Caco-2 (cell line): ENCODE data around the gene TSPAN18. TPM values are rescaled to one million over a fixed set of nuclear protein-coding genes. Genes with fewer than 3 reads are reported as not detected.

ENCODE experiments used
- BruUV-seq: library from RNA; stranded (reverse); fragments of 400-500 nt; replicated peaks from 2 replicates; lab custom pipeline; 2021; lab: Mats Ljungman, UMichigan
- CTCF ChIA-PET: fragments of 300-600 bp; sonication (Branson Sonifier 250); formaldehyde crosslinking; loops from one replicate; lab custom pipeline; 2022; ENCODE audit warnings: antibody characterized with exemption; lab: Charles Lee
- POLR2A ChIA-PET: fragments of 300-600 bp; sonication (Branson Sonifier 250); formaldehyde crosslinking; loops from one replicate; lab custom pipeline; 2022; ENCODE audit warnings: antibody characterized with exemption; lab: Charles Lee
- DNase-seq, 2 experiments: peaks; one replicate each; pipeline versions ENCODE4 v3.0.0 to v3.0.0-alpha.2; 2020 to 2022
- H3K27me3 ChIP-seq: replicated peaks from 2 replicates; pipeline ENCODE4 v1.6.0; 2011; ENCODE audit warnings: low read length; ENCODE audit not compliant: control insufficient read depth, insufficient read depth
- H3K36me3 ChIP-seq: 2 replicates; pipeline ENCODE4 v1.5.1; 2011; ENCODE audit warnings: low read length; ENCODE audit not compliant: control insufficient read depth, insufficient read depth
- H3K4me1 ChIP-seq: fragments of 250-450 bp; sonication (Bioruptor Pico); 2 replicates; pipeline ENCODE4 v1.5.1; 2020; ENCODE audit warnings: mild to moderate bottlenecking
- H3K4me3 ChIP-seq: 2 replicates; pipeline ENCODE4 v1.5.1; 2011; ENCODE audit warnings: low read depth, mild to moderate bottlenecking, control low read depth, low read length
- H3K9me3 ChIP-seq: fragments of 250-450 bp; sonication (Bioruptor Pico); 2 replicates; pipeline ENCODE4 v1.5.1; 2020; ENCODE audit warnings: mild to moderate bottlenecking, moderate library complexity
- H3K27ac Mint-ChIP-seq: one replicate; pipeline ENCODE4 v1.8.0; 2022; ENCODE audit warnings: mixed read lengths; ENCODE audit not compliant: unreplicated experiment
- H3K27me3 Mint-ChIP-seq: one replicate; pipeline ENCODE4 v1.8.0; 2022; ENCODE audit warnings: mixed read lengths; ENCODE audit not compliant: insufficient read depth, unreplicated experiment
- H3K36me3 Mint-ChIP-seq: one replicate; pipeline ENCODE4 v1.8.0; 2022; ENCODE audit warnings: mild to moderate bottlenecking, mixed read lengths; ENCODE audit not compliant: insufficient read depth, unreplicated experiment
- H3K4me1 Mint-ChIP-seq: one replicate; pipeline ENCODE4 v1.8.0; 2022; ENCODE audit warnings: low read depth, mixed read lengths; ENCODE audit not compliant: unreplicated experiment
- H3K4me3 Mint-ChIP-seq: one replicate; pipeline ENCODE4 v1.8.0; 2022; ENCODE audit warnings: mild to moderate bottlenecking, moderate library complexity, mixed read lengths; ENCODE audit not compliant: unreplicated experiment
- H3K9me3 Mint-ChIP-seq: one replicate; pipeline ENCODE4 v1.8.0; 2022; ENCODE audit warnings: mixed read lengths; ENCODE audit not compliant: unreplicated experiment
- CTCF ChIP-seq, 2 experiments: fragments of 200-600 bp in 1 of 2; IDR thresholded peaks; 1 replicate in 1 of 2; 2 replicates in 1 of 2; pipeline versions ENCODE4 v1.5.1 to v1.8.0; 2011 to 2022; ENCODE audit warnings: antibody characterized with exemption in 1 of 2, control low read depth in 1 of 2, inconsistent platforms in 1 of 2, low read depth in 1 of 2, low read length in 1 of 2, mild to moderate bottlenecking in 1 of 2, moderate library complexity in 1 of 2; ENCODE audit not compliant: insufficient read depth in 1 of 2, severe bottlenecking in 1 of 2, unreplicated experiment in 1 of 2
- intact Hi-C: fragments of 100-400 bp; cut with micrococcal nuclease; formaldehyde crosslinking; loops from one replicate; pipeline ENCODE4 v1.10.0; 2022; ENCODE audit not compliant: unreplicated experiment
- total RNA-seq: library from RNA; stranded (reverse); gene quantifications from 2 replicates; pipeline ENCODE4 v1.2.3, GENCODE V29; 2022

TSPAN18 gene
- total RNA-seq, 1 experiment from 2014 or later, result 7.4 TPM

GRCh38 chr11:44707094-44707493 lies 19.7 kb upstream of the TSPAN18 start:
- no peak overlapping the region for H3K27ac Mint-ChIP-seq
- peaks cover 11% of the 10 kb centered on the region for H3K9me3 Mint-ChIP-seq
- H3K36me3 Mint-ChIP-seq, result no peaks in the 10 kb centered on the region
- intact Hi-C loops, result no loop called here
- Histone ChIP-seq H3K4me1 (peaks cover 24% of the 10 kb centered on the region), H3K9me3 (peaks cover 5% of the 10 kb centered on the region), H3K36me3 (no peaks in the 10 kb centered on the region), H3K27me3 (no peaks in the 10 kb centered on the region), H3K4me3 (no peak overlapping the region)
- POLR2A ChIA-PET, result no interaction called here
- no peaks in the 10 kb centered on the region for H3K27me3 Mint-ChIP-seq
- CTCF ChIA-PET, result no interaction called here
- no TSS peak for BruUV-seq
- TF ChIP-seq CTCF (IDR thresholded peaks at IDR 0.05; ENCODE audit: insufficient read depth in 1 of 2, low read depth in 1 of 2, low read length in 1 of 2, severe bottlenecking in 1 of 2, unreplicated experiment in 1 of 2), result no peak
- DNase-seq, result no peak
- peaks cover 15% of the 10 kb centered on the region for H3K4me1 Mint-ChIP-seq
- H3K4me3 Mint-ChIP-seq, result no peak overlapping the region

DNA sequence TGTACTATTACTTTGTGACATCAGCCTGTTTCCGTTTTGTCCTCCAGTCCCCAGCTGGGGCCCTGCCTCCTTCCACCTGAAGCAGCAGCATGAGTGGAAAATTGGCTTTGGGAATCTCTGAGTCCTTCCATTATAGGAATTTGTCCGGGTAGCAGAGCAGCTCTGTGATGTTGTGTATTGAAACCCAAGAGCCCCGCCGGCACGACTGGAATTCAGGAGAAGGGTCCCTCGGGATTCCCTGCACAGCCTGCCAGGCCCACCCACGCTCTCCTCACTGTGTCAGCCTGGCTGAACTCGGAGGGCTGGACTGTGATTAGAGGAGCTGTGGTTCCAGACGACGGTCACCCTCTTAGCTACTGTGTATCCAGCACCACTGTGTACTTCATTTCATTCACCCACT lies 18.8 kb upstream of the TSPAN18 start:
- CTCF ChIA-PET, result no interaction called here
- DNase-seq, result no peak
- Histone ChIP-seq H3K4me1 (peaks cover 24% of the 10 kb centered on the region), H3K36me3 (no peaks in the 10 kb centered on the region), H3K27me3 (no peaks in the 10 kb centered on the region), H3K4me3 (no peak overlapping the region), H3K9me3 (peaks cover 5% of the 10 kb centered on the region)
- H3K4me3 Mint-ChIP-seq, result no peak overlapping the region
- intact Hi-C loops, result no loop called here
- H3K36me3 Mint-ChIP-seq, result no peaks in the 10 kb centered on the region
- no peak overlapping the region for H3K27ac Mint-ChIP-seq
- TF ChIP-seq CTCF (IDR thresholded peaks at IDR 0.05; ENCODE audit: insufficient read depth in 1 of 2, low read depth in 1 of 2, low read length in 1 of 2, severe bottlenecking in 1 of 2, unreplicated experiment in 1 of 2), result no peak
- H3K4me1 Mint-ChIP-seq, result peaks cover 19% of the 10 kb centered on the region
- peaks cover 11% of the 10 kb centered on the region for H3K9me3 Mint-ChIP-seq
- no TSS peak for BruUV-seq
- POLR2A ChIA-PET, result no interaction called here
- H3K27me3 Mint-ChIP-seq, result no peaks in the 10 kb centered on the region

- H3K4me1 ChIP-seq, result peaks cover 24% of the 10 kb centered on the region
- no peak overlapping the region for H3K4me3 ChIP-seq
- no peak for TF ChIP-seq CTCF (IDR thresholded peaks at IDR 0.05; ENCODE audit: insufficient read depth in 1 of 2, low read depth in 1 of 2, low read length in 1 of 2, severe bottlenecking in 1 of 2, unreplicated experiment in 1 of 2)
- POLR2A ChIA-PET, result no interaction called here
- intact Hi-C loops, result loop anchor here (1.0 kb wide), 1 partner anchor 13 kb away; no protein-coding TSS in a partner anchor
- DNase-seq, result no peak
- peaks cover 5% of the 10 kb centered on the region for H3K9me3 ChIP-seq
- H3K27me3 ChIP-seq, result no peaks in the 10 kb centered on the region
- H3K4me1 Mint-ChIP-seq, result peaks cover 22% of the 10 kb centered on the region
- no peaks in the 10 kb centered on the region for H3K36me3 ChIP-seq
- no peak overlapping the region for H3K4me3 Mint-ChIP-seq
- no peaks in the 10 kb centered on the region for H3K27me3 Mint-ChIP-seq
- H3K27ac Mint-ChIP-seq, result peak overlapping the region; percentile 73
- H3K36me3 Mint-ChIP-seq, result no peaks in the 10 kb centered on the region
- CTCF ChIA-PET, result no interaction called here
- peaks cover 11% of the 10 kb centered on the region for H3K9me3 Mint-ChIP-seq
- no TSS peak for BruUV-seq
These were observed 18.1 kb upstream of the TSPAN18 start for GRCh38 chr11:44708523-44709280.
